WTC11 (cell line): Measurements from ENCODE around the gene LZIC. TPM values are rescaled to one million over a fixed set of nuclear protein-coding genes. Genes with fewer than 3 reads are reported as not detected.

ENCODE experiments used
- ATF1 ChIP-seq: sonication (generic); formaldehyde crosslinking; IDR thresholded peaks from 2 replicates; pipeline ENCODE4 v1.8.1; 2023; ENCODE audit warnings: mild to moderate bottlenecking, moderate library complexity, missing genetic modification reagents
- ESRRA ChIP-seq: sonication (generic); formaldehyde crosslinking; IDR thresholded peaks from 2 replicates; pipeline ENCODE4 v1.8.1; 2022; ENCODE audit warnings: mild to moderate bottlenecking, missing genetic modification reagents, borderline replicate concordance
- FOXP1 ChIP-seq: sonication (generic); formaldehyde crosslinking; IDR thresholded peaks from 2 replicates; pipeline ENCODE4 v1.8.0; 2022; ENCODE audit warnings: missing genetic modification reagents, mild to moderate bottlenecking, moderate library complexity, borderline replicate concordance
- NFATC4 ChIP-seq: fragments of 250-450 bp; sonication (Bioruptor Pico); IDR thresholded peaks from 2 replicates; pipeline ENCODE4 v1.9.0; 2021; ENCODE audit warnings: mild to moderate bottlenecking
- NR3C1 ChIP-seq: sonication (generic); formaldehyde crosslinking; conservative IDR thresholded peaks from 2 replicates; pipeline ENCODE4 v1.8.1; 2023; ENCODE audit warnings: low read depth, mild to moderate bottlenecking, missing genetic modification reagents
- SP1 ChIP-seq: sonication (generic); formaldehyde crosslinking; conservative IDR thresholded peaks from 2 replicates; pipeline ENCODE4 v1.8.1; 2022; ENCODE audit warnings: missing genetic modification reagents
- TEAD4 ChIP-seq: sonication (generic); formaldehyde crosslinking; IDR thresholded peaks from 2 replicates; pipeline ENCODE4 v1.8.0; 2022; ENCODE audit warnings: mild to moderate bottlenecking, missing genetic modification reagents
- ZNF121 ChIP-seq: sonication (generic); formaldehyde crosslinking; IDR thresholded peaks from 2 replicates; pipeline ENCODE4 v1.8.0; 2023; ENCODE audit warnings: missing genetic modification reagents
- ZNF396 ChIP-seq: fragments of 250-450 bp; sonication (Bioruptor Pico); IDR thresholded peaks from 2 replicates; pipeline ENCODE4 v1.8.0; 2021; ENCODE audit warnings: mild to moderate bottlenecking, moderate library complexity, borderline replicate concordance
- total RNA-seq: library from RNA; stranded (reverse); gene quantifications from 3 replicates; pipeline ENCODE4 v1.2.3, GENCODE V29; 2021
- TF ChIP-seq, protein P1 (sequence below): sonication (generic); formaldehyde crosslinking; IDR thresholded peaks from 2 replicates; pipeline ENCODE4 v1.8.0; 2023; ENCODE audit warnings: missing genetic modification reagents, mild to moderate bottlenecking, borderline replicate concordance
- TF ChIP-seq, protein P2 (sequence below): sonication (generic); formaldehyde crosslinking; conservative IDR thresholded peaks from 2 replicates; pipeline ENCODE4 v1.8.1; 2023; ENCODE audit warnings: mild to moderate bottlenecking, low read depth, missing genetic modification reagents, moderate library complexity
- TF ChIP-seq, protein P3 (sequence below): fragments of 250-450 bp; sonication (Bioruptor Pico); IDR thresholded peaks from 2 replicates; pipeline ENCODE4 v1.8.0; 2021; ENCODE audit warnings: mild to moderate bottlenecking
- TF ChIP-seq, protein P4 (sequence below): sonication (generic); formaldehyde crosslinking; IDR thresholded peaks from 2 replicates; pipeline ENCODE4 v1.8.1; 2023; ENCODE audit warnings: mild to moderate bottlenecking, missing genetic modification reagents
- TF ChIP-seq, protein P5 (sequence below): fragments of 250-450 bp; sonication (Bioruptor Pico); IDR thresholded peaks from 2 replicates; pipeline ENCODE4 v1.9.0; 2021; ENCODE audit warnings: mild to moderate bottlenecking
- TF ChIP-seq, protein P6 (sequence below): fragments of 250-450 bp; sonication (Bioruptor Pico); IDR thresholded peaks from 2 replicates; pipeline ENCODE4 v1.9.0; 2021; ENCODE audit warnings: mild to moderate bottlenecking
- TF ChIP-seq, protein P7 (sequence below): fragments of 250-450 bp; sonication (Bioruptor Pico); IDR thresholded peaks from 2 replicates; pipeline ENCODE4 v1.9.0; 2021; ENCODE audit warnings: mild to moderate bottlenecking, borderline replicate concordance
- TF ChIP-seq, protein P8 (sequence below): sonication (generic); formaldehyde crosslinking; IDR thresholded peaks from 2 replicates; pipeline ENCODE4 v1.8.1; 2023; ENCODE audit warnings: mild to moderate bottlenecking, moderate library complexity, missing genetic modification reagents

LZIC gene
- total RNA-seq, 1 experiment from 2014 or later = 16.9 TPM

DNA sequence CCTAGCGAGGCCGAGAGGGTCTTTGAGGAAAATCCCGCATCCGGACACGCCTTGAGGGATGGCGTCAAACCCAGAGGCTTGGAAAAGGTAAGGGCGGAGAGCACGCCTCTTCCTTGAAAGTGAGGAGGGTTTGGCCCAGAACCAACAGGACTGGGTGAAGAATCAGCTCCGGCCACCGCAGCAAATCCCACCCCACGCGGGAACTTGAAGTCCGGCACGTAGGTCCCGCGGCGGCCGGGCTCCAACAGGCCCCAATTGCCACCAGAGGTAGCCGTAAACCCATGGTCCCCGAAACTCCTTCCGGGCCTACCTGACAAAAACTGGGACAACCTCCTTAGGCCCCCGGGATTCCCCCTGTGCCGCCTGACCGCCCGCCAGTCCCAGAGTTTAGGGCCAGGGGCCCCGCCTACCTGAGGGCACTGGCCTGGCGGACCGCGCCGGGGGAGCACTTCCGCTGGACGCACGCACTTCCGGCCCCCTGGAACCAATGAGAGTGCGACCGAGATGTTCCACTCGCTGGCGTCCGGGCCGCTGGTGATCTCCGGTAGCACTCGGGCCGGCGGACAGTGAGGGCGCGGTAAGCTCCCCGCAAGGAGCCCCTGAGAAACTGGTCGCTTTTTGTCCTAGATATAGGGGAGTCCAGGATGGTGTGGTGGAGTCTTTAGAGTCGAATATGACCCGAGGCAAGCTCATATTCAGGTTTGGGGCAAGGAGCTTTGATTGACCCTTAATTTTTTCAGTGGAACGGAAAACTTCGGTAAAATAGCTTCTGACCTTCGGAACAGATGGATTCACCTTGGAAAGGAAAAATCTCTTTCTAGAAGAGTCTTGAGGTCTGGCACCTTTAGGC, at the start of gene LZIC, which contains the start of gene NMNAT1 (continued):
- TF ChIP-seq, protein P1, sequence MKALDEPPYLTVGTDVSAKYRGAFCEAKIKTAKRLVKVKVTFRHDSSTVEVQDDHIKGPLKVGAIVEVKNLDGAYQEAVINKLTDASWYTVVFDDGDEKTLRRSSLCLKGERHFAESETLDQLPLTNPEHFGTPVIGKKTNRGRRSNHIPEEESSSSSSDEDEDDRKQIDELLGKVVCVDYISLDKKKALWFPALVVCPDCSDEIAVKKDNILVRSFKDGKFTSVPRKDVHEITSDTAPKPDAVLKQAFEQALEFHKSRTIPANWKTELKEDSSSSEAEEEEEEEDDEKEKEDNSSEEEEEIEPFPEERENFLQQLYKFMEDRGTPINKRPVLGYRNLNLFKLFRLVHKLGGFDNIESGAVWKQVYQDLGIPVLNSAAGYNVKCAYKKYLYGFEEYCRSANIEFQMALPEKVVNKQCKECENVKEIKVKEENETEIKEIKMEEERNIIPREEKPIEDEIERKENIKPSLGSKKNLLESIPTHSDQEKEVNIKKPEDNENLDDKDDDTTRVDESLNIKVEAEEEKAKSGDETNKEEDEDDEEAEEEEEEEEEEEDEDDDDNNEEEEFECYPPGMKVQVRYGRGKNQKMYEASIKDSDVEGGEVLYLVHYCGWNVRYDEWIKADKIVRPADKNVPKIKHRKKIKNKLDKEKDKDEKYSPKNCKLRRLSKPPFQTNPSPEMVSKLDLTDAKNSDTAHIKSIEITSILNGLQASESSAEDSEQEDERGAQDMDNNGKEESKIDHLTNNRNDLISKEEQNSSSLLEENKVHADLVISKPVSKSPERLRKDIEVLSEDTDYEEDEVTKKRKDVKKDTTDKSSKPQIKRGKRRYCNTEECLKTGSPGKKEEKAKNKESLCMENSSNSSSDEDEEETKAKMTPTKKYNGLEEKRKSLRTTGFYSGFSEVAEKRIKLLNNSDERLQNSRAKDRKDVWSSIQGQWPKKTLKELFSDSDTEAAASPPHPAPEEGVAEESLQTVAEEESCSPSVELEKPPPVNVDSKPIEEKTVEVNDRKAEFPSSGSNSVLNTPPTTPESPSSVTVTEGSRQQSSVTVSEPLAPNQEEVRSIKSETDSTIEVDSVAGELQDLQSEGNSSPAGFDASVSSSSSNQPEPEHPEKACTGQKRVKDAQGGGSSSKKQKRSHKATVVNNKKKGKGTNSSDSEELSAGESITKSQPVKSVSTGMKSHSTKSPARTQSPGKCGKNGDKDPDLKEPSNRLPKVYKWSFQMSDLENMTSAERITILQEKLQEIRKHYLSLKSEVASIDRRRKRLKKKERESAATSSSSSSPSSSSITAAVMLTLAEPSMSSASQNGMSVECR = peak; percentile 91
- TF ChIP-seq FOXP1 (CRISPR knock-in tag) (peak; percentile 89; the same call in 1 of the 2 replicates), ATF1 (CRISPR knock-in tag) (0 out of 2 replicates have a peak, but pooled peaks have one; percentile 29), ZNF396 (CRISPR knock-in tag) (no peak), NR3C1 (no peak), SP1 (CRISPR knock-in tag) (peak; percentile 99), TEAD4 (CRISPR knock-in tag) (no peak), ESRRA (CRISPR knock-in tag) (peak; percentile 92; the same call in 1 of the 2 replicates), ZNF121 (CRISPR knock-in tag) (peak; percentile 34; the same call in 1 of the 2 replicates), NFATC4 (CRISPR knock-in tag) (no peak)
- TF ChIP-seq, protein P2, sequence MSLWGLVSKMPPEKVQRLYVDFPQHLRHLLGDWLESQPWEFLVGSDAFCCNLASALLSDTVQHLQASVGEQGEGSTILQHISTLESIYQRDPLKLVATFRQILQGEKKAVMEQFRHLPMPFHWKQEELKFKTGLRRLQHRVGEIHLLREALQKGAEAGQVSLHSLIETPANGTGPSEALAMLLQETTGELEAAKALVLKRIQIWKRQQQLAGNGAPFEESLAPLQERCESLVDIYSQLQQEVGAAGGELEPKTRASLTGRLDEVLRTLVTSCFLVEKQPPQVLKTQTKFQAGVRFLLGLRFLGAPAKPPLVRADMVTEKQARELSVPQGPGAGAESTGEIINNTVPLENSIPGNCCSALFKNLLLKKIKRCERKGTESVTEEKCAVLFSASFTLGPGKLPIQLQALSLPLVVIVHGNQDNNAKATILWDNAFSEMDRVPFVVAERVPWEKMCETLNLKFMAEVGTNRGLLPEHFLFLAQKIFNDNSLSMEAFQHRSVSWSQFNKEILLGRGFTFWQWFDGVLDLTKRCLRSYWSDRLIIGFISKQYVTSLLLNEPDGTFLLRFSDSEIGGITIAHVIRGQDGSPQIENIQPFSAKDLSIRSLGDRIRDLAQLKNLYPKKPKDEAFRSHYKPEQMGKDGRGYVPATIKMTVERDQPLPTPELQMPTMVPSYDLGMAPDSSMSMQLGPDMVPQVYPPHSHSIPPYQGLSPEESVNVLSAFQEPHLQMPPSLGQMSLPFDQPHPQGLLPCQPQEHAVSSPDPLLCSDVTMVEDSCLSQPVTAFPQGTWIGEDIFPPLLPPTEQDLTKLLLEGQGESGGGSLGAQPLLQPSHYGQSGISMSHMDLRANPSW (CRISPR knock-in tag) = no peak
- TF ChIP-seq, protein P3, sequence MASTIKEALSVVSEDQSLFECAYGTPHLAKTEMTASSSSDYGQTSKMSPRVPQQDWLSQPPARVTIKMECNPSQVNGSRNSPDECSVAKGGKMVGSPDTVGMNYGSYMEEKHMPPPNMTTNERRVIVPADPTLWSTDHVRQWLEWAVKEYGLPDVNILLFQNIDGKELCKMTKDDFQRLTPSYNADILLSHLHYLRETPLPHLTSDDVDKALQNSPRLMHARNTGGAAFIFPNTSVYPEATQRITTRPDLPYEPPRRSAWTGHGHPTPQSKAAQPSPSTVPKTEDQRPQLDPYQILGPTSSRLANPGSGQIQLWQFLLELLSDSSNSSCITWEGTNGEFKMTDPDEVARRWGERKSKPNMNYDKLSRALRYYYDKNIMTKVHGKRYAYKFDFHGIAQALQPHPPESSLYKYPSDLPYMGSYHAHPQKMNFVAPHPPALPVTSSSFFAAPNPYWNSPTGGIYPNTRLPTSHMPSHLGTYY = no peak
- TF ChIP-seq, protein P4, sequence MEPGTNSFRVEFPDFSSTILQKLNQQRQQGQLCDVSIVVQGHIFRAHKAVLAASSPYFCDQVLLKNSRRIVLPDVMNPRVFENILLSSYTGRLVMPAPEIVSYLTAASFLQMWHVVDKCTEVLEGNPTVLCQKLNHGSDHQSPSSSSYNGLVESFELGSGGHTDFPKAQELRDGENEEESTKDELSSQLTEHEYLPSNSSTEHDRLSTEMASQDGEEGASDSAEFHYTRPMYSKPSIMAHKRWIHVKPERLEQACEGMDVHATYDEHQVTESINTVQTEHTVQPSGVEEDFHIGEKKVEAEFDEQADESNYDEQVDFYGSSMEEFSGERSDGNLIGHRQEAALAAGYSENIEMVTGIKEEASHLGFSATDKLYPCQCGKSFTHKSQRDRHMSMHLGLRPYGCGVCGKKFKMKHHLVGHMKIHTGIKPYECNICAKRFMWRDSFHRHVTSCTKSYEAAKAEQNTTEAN = peak; percentile 68; the same call in 1 of the 2 replicates
- TF ChIP-seq, protein P5, sequence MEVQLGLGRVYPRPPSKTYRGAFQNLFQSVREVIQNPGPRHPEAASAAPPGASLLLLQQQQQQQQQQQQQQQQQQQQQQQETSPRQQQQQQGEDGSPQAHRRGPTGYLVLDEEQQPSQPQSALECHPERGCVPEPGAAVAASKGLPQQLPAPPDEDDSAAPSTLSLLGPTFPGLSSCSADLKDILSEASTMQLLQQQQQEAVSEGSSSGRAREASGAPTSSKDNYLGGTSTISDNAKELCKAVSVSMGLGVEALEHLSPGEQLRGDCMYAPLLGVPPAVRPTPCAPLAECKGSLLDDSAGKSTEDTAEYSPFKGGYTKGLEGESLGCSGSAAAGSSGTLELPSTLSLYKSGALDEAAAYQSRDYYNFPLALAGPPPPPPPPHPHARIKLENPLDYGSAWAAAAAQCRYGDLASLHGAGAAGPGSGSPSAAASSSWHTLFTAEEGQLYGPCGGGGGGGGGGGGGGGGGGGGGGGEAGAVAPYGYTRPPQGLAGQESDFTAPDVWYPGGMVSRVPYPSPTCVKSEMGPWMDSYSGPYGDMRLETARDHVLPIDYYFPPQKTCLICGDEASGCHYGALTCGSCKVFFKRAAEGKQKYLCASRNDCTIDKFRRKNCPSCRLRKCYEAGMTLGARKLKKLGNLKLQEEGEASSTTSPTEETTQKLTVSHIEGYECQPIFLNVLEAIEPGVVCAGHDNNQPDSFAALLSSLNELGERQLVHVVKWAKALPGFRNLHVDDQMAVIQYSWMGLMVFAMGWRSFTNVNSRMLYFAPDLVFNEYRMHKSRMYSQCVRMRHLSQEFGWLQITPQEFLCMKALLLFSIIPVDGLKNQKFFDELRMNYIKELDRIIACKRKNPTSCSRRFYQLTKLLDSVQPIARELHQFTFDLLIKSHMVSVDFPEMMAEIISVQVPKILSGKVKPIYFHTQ (CRISPR knock-in tag) = no peak
- TF ChIP-seq, protein P6, sequence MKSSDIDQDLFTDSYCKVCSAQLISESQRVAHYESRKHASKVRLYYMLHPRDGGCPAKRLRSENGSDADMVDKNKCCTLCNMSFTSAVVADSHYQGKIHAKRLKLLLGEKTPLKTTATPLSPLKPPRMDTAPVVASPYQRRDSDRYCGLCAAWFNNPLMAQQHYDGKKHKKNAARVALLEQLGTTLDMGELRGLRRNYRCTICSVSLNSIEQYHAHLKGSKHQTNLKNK (CRISPR knock-in tag) = no peak
- TF ChIP-seq, protein P7, sequence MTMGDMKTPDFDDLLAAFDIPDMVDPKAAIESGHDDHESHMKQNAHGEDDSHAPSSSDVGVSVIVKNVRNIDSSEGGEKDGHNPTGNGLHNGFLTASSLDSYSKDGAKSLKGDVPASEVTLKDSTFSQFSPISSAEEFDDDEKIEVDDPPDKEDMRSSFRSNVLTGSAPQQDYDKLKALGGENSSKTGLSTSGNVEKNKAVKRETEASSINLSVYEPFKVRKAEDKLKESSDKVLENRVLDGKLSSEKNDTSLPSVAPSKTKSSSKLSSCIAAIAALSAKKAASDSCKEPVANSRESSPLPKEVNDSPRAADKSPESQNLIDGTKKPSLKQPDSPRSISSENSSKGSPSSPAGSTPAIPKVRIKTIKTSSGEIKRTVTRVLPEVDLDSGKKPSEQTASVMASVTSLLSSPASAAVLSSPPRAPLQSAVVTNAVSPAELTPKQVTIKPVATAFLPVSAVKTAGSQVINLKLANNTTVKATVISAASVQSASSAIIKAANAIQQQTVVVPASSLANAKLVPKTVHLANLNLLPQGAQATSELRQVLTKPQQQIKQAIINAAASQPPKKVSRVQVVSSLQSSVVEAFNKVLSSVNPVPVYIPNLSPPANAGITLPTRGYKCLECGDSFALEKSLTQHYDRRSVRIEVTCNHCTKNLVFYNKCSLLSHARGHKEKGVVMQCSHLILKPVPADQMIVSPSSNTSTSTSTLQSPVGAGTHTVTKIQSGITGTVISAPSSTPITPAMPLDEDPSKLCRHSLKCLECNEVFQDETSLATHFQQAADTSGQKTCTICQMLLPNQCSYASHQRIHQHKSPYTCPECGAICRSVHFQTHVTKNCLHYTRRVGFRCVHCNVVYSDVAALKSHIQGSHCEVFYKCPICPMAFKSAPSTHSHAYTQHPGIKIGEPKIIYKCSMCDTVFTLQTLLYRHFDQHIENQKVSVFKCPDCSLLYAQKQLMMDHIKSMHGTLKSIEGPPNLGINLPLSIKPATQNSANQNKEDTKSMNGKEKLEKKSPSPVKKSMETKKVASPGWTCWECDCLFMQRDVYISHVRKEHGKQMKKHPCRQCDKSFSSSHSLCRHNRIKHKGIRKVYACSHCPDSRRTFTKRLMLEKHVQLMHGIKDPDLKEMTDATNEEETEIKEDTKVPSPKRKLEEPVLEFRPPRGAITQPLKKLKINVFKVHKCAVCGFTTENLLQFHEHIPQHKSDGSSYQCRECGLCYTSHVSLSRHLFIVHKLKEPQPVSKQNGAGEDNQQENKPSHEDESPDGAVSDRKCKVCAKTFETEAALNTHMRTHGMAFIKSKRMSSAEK (CRISPR knock-in tag) = no peak
- TF ChIP-seq, protein P8, sequence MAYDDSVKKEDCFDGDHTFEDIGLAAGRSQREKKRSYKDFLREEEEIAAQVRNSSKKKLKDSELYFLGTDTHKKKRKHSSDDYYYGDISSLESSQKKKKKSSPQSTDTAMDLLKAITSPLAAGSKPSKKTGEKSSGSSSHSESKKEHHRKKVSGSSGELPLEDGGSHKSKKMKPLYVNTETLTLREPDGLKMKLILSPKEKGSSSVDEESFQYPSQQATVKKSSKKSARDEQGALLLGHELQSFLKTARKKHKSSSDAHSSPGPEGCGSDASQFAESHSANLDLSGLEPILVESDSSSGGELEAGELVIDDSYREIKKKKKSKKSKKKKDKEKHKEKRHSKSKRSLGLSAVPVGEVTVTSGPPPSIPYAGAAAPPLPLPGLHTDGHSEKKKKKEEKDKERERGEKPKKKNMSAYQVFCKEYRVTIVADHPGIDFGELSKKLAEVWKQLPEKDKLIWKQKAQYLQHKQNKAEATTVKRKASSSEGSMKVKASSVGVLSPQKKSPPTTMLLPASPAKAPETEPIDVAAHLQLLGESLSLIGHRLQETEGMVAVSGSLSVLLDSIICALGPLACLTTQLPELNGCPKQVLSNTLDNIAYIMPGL (CRISPR knock-in tag) = peak; percentile 79
